A673 (cell line): ENCODE results near the gene NAP1L5.

Experiments used
- EZH2 ChIP-seq: fragments of 200-600 bp; sonication (generic); IDR thresholded peaks from 2 replicates; pipeline ENCODE4 v1.6.1; 2017; ENCODE audit warnings: borderline replicate concordance, low read depth, mild to moderate bottlenecking, mixed read lengths, antibody characterized with exemption, low read length; ENCODE audit not compliant: poor library complexity, severe bottlenecking
- TF ChIP-seq, protein P1 (sequence below): fragments of 300-800, 200-600 bp; sonication (generic); conservative IDR thresholded peaks from 2 replicates; pipeline ENCODE4 v1.5.1; 2017; ENCODE audit warnings: low read depth, mild to moderate bottlenecking, antibody characterized with exemption, low read length, moderate library complexity, mixed read lengths

DNA sequence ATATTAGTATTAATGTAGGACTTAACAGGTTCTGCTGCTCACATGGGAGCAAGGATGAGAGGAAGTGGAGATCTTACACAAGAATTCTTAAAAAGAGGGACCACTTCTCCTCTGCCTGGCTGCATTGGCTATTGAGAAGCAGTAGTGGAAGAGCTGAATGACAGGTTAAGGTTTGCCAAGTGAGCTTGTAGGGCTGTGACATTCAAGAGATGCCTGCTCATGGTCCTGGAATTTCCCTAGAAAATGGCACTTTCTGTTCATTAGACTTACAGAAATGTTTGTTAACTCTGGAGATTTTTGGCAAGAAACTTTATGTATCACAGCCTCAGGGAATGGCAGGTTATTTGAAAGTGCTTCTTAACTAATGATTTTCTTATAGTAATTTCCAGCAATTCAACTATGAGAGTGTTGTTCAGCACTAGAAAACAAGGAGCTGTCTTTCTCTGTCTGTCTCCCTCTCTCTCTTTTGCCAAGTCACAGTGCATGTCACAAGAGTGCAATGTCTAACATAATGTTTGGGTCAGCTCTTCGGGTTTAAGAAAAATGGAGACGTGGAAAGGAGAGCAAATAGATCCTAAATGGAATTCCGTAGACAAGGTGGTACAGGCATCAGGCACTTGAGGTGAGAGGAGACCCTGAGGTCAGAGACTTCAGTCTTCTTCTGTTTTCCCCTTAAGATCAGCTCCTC lies 8.3 kb upstream of the NAP1L5 start:
- no peak for TF ChIP-seq EZH2
- TF ChIP-seq, protein P1, sequence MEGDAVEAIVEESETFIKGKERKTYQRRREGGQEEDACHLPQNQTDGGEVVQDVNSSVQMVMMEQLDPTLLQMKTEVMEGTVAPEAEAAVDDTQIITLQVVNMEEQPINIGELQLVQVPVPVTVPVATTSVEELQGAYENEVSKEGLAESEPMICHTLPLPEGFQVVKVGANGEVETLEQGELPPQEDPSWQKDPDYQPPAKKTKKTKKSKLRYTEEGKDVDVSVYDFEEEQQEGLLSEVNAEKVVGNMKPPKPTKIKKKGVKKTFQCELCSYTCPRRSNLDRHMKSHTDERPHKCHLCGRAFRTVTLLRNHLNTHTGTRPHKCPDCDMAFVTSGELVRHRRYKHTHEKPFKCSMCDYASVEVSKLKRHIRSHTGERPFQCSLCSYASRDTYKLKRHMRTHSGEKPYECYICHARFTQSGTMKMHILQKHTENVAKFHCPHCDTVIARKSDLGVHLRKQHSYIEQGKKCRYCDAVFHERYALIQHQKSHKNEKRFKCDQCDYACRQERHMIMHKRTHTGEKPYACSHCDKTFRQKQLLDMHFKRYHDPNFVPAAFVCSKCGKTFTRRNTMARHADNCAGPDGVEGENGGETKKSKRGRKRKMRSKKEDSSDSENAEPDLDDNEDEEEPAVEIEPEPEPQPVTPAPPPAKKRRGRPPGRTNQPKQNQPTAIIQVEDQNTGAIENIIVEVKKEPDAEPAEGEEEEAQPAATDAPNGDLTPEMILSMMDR = no peak
